LHCN-M2 (cell line): ENCODE results near the gene BLM. TPM values are rescaled to one million over a fixed set of nuclear protein-coding genes. Genes with fewer than 3 reads are reported as not detected.
A peak's percentile ranks its signal among the peaks of the same experiment; 100 is the strongest.

Source experiments
- DNase-seq: peaks from one replicate; pipeline ENCODE4 v3.0.0-alpha.2; 2012; ENCODE audit warnings: low read depth
- total RNA-seq: library from RNA; depleted of rRNA; stranded (reverse); fragments of >200 nt; gene quantifications from 2 replicates; pipeline ENCODE4 v1.2.3, GENCODE V29; 2014

The BLM gene
- total RNA-seq, 1 experiment from 2014 or later = 14.9 TPM

DNA sequence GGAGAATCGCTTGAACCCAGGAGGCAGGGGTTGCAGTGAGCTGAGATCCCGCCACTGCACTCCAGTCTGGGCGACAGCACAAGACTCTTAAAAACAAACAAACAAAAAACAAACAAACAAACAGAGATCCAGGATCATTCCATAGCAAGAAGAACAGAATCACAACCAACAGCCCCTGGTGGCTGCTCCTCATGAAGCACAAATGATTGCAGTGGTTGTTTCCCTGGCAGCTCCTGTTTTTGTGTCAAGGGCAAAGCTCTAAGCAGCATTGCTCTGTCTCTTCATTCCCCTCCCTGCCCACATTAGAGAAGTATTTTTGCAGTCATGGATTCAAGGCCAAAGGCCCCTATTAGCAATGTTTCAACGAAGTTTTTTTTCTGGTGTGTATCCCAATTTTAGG is 25.8 kb upstream of the BLM start:
- DNase-seq = no peak

DNA sequence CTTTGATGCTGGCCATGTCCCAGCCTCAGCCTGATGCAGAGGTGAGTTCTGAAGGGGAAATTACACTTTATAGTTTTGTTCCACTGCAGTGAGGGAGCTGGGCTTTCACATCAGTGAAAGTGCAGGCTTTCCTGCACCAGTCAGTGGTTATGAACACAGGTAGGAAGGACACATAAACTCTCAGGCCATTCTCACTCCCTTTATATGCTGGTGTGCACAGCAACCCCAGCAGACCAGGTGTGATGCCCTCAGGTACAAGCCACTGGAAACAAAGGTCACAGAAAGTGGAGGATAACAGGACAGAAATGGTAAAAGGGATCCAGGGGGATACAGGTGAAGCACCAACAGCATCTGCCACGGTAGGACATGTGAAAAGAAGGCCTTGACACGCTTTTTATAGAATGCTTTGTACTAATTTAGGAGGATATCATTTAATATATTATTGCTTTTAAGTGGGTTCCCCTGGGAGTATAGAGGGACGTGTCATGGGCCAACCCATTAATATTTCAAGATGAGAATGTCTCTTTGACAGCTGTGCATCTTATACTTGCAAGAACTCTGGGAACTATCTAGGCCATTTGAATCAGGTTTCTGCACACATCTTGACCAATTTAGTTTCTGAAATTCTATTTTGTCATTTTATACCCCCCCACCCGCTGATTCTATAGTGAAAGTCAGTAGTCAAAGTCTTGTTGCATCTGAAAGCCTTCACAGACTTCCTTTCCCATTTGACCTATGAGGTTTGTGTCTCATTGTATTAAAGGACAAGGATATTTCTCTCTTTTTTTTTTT is 25.0 kb upstream of the BLM start:
- DNase-seq = no peak

DNA sequence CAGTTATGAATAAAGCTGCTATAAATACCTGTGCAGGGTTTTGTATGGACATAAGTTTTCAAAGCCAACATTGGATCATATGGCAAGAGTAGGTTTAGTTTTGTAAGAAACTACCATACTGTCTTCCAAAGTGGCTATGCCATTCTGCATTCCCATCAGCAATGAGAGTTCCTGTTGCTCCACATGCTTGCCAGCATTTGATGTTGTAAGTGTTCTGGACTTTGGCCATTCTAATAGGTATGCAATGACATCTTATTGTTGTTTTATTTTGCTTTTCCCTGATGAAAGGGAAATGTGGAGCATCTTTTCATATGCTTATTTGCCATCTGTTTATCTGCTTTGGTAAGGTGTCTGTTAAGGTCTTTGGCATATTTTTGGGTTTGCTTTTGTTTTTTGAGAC is 22.2 kb upstream of the BLM start:
- DNase-seq = no peak

DNA sequence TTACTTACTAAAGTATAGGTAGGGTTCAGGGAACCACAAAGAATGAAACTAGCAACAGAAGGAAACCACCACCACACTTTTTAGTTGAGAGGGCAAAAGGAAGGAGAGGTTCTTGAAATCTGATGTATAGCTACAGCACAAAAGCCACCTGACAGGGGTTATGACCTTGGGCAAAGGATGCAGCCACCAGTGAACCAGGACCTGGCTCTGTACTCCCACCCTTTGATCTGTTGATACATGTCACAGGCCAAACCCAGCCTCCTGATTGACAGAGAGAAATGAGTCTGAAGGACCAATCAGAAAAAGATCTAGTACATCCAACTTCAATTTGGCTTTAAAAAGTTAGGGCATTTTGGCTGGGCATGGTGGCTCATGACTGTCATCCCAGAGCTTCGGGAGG is 20.0 kb upstream of the BLM start:
- DNase-seq = no peak

DNA sequence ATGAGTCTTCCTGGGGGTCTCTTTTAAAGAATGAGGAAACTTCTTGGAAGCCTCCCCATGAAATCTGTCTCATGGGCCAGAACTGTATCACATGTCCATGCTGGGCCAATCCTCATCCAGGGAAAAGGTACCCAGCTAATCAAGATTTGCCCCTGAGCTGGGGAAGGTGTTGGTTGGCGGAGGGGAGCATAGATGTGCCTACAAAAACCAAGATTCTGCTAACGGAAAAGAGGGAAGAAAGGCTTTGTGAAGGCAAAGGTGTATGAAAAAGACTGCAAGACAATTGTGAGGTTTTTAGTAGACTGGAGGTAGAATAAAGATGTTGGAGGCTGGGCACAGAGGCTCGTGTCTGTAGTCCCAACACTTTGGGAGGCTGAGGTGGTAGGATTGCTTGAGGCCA is 18.5 kb upstream of the BLM start:
- DNase-seq = no peak

DNA sequence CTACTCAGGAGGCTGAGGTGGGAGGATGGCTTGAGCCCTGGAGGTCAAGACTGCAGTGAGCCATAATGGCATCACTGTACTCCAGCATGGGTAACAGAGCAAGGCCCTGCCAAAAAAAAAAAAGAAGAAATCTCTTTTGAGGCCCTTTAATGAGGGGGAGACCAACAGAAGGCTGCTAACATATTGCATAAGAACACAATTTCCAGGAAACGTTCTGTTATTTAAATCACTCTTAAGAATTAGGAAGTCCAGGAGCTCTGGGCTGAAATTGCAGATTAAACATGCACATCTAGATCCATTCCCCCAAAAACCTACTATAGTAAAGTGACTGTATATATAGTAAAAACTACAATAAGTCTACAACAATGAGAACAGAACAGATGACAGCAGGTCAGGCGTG is 16.1 kb upstream of the BLM start:
- no peak for DNase-seq

DNA sequence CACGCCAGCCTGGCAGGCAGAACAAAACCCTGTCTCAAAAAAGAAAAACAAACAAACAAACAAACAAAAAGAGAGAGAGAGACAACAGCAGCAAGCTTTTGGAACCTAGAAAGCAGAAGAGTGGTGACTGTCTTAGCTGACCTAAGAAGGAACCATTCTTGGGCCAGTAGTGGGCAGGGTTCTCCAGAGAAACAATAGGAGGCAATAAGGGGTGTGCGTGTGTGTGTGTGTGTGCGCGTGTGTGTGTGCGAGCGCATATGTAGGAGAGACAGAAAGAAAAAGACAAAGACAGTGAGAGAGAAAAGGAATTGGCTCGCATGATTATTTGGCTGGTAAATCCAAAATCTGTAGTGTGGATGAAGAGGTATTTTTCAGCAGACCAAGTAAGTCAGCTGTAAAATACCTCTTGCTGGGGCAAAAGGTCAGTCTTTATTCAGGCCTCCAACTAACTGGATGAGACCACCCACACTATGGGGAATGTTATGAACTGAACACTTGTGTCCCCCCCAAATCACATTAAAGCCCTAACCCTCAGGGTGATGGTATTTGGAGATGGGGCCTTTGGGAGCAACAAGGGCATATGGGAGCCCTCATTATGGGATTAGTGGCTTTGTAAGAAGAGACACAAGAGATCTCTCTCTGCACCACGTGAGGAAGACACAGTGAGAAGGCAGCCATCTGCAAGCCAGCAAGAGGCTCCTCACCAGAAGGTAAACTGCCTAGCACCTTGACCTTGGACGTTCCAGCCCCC is 15.1 kb upstream of the BLM start:
- no peak for DNase-seq

DNA sequence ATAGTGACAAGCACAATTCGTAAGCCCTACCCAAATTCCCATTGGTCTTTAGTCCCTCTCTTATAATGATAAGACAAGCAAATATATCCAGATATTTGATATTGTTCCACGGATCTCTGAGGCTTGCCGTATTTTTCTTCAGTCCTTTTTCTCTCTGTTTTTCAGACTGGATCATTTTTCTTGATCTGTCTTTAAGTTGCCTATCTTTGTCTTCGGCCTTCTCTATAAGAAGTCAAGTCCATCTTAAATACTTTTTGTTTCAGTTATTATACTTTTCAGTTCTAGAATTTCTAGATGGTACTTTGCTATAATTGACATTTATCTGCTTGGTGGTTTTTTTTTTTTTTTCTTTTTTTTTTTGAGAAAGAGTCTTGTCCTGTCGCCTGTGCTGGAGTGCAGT is 13.7 kb upstream of the BLM start:
- DNase-seq = no peak

DNA sequence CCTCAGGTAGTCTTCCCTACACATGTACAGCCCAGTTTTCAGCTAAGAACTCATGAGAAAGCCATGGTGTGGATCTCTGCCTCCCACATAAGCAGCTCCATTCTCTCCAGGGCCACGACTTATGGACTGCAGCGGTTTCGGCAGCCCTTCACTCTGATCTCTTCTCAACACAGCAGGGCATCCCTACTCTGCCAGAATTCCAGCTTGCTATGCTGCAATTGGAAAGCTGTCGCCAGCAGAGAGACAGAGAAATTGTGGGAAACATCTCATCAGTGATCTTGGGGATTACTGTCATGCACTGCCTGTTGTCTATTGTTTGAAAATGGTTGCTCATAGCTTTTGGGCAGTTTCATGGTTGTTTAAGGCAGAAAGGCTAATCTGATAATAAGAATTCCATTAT is 11.9 kb upstream of the BLM start:
- DNase-seq = no peak

DNA sequence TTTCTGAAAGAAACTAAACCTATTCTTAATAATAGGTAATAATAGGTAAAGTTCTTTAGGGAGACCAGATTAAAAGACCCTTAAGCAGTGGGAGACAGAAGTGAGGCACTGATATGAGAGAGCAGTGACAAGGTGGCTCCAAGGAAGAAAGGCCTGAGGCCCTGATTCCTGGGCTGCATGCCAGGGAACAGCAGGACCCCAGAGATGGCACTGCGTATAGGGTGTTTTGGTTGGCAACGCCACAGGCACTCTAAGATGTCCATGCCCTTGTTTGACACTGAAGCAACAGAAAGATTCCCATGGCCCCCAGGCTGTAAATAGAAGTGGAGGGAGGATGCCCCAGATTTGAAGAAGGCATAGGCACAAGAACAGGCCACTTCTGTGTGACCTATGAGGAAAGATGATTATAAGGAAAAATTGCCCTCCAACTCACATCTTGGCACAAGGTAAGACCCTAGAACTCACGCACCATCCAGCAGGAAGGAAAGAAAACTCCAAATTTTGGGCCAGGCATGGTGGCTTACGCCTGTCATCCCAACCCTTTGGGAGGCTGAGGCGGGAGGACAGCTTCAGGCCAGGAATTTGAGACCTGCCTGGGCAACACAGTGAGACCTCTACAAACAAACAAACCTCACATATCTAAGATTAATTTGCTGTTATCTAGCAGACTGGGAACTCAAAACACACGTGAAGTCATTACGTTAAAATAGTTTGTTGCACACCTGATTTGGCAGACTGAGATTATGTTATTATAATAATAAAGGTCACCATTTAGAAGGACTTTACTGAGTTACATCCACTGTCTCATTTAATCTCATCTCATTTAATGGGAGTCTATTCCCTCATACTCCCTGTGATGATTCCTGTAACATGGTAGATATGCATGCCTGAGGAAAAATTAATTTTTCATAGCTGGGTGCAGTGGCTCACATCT is 10.5 kb upstream of the BLM start:
- no peak for DNase-seq

DNA sequence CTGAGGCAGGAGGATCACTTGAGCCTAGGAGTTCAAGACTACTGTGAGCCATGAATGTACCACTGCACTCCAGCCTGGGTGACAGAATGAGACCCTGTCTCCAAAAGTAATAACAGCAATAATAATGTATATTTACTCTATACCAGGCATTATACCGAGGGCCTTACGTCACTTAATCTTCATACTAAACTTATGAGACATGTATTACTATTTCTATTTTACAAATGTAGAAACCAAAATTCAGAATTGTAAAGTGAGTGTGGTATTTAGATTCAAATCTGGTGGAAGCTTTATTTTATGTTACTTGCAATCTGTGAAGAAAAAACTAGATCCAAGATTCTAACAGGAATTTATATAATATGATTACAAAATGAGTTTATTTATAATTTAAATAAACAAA is 9.7 kb upstream of the BLM start:
- no peak for DNase-seq

DNA sequence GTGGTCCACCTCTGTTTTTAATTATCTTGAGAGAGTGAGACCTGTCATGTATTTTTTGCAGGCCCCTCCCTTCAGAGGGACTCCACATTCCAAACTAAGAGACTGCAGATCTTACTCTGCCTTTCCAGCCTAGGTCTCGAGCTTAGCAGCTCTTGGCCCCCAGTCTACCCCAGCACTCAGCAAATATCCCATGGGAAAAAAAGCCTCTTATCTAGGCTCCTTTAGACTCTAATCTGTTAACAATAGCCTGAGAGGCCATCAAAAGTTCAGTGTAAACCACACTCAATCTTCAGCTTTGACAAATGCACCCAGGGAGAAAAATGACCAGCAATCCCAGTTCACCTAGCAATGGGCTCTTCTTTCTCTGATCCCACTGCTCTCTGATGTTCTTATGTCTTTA is 8.6 kb upstream of the BLM start:
- DNase-seq = no peak

DNA sequence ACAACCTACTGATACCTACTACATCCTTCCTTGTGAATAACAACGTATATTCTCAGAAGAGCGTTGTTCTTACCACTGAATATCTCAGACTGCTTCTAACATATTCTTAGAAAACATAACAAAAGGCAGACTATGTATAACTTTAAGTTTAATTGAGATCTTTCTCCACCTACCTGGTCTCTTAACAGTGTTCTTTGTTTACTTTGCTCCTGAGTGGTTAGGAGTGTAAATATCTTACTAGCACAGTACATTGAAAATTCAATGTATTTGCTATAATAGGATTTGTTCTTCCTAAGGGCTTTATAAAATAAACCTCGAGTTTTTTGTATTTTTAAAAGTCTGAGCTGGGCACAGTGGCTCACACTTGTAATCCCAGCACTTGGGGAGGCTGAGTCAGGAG is 7.9 kb upstream of the BLM start:
- no peak for DNase-seq

DNA sequence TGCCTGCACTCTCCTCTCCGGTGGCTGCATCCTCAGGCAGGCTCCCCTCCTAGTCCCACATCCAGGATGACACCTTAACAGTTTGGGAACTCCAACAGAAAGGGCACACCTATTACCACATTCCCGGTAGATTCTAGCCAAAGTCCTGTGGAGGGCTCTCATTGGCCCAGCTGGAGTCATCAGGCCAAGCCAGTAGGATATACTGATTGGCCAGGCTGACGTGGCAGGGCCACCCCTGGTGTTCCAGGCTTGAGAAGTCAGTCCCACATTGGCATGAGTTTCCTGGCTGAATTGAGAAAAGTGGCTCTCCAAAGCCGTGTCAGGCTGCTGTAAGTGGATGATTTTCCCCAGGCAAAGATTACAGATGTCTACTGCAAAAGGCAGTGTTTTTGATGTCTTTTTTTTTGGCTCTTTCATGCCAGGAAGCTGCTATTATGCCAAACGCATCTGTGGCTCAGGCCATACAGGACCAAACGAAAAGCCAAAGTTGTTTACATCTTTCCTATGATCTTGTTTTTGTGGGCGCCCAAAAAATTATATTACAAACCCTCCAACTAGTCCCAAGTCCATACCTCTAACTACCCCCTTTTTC is 6.6 kb upstream of the BLM start:
- DNase-seq = no peak

DNA sequence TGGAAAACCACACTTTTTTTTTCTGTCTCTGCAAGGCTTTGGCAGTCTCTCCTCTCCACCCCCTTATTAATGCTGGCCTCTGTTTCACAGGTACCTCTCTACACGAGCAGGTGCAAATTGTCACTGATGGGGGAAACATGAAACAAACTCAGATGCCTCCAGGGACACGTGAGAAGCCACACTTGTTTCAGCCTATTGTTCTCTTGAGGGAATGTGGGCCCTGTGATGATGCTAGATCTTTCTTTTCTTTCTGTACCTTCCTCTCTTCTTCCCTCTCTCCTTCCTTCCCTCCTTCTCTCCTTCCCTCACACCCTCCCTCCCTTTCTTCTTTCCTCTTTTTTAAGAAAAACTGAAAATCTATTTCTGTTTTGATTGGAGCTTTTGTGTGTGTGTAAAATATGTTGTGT is 5.7 kb upstream of the BLM start:
- no peak for DNase-seq

DNA sequence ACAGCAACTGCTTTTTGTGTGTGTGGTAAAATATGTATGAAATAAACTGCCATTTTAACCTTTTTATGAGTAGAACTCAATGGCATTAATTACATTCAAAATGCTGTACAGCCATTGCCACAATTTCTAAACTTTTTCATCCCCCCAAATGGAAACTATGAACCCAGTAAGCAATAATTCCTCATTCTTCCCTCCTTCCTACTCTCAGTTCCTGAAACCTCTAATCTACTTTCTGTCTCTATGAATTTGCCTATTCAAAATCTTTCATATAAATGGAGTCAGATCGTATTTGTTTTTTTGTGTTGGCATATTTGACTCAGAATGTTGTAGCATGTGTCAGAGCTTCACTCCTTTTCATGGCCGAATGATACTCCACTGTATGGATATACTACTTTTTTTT is 5.3 kb upstream of the BLM start:
- no peak for DNase-seq

DNA sequence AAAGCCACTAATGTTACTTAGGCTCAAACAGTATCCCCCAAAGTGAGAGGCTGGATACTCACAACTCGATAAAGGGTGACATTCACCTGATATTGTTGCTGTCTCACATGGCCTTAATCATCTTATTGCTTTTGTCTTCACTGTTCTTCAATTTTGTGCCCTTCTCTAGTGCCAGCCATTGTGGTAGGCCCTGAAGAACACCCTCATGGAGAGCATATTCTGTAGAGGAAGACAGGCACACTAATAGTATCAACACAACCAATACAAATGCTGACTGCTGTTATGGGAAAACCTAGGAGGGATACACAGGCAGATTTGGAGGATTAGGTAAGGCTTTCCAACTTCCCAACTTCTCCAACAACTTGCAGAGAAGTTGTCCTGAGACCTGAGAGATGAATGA is 4.1 kb upstream of the BLM start:
- no peak for DNase-seq

DNA sequence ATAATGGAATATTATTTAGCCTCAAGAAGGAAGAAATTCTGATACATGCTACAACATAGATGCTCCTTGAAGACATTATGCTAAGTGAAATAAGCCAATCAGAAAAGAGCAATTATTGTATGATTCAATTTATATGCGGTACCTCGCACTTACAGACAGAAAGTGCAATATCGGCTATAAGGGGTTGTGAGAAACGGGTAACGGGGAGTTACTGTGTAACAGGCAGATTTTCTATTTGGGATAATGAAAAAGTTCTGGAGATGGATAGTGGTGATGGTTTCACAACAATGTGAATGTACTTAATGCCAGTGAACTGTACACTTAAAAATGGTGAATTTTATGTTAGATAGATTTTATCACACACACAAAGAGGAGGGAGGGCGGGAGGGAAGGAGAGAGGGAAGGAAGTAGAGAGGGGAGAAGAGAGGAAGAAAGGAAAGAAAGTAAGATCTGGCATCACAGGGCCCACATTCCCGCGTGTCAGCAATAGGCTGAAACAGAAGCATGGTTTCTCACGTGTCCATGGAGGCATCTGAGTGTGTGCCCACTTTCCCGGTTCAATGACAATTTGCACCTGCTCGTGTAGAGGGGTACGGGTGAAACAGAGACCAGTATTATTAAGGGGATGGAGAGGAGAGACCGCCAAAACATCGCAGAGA is 700 bp upstream of the BLM start:
- peak; percentile 11 for DNase-seq

DNA sequence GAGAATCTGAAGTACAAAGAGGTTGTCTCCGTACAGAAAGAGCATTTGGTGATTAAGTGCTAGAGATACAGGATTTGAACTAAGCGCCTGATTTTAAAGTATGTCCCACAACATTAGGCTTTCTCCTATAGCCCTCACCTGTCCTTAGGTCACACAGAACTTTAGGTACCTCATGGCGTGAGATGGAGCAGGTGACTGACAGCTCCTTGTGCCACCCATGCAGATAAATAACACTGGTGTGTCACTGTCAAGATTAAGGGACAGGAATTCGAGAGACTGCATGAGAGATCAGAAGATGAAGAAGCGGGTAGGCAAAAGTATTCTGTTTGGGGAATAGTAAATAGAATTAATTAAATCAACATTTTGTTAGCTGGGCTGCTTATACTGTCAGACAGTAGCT is 1.1 kb downstream of the BLM start:
- DNase-seq = no peak

DNA sequence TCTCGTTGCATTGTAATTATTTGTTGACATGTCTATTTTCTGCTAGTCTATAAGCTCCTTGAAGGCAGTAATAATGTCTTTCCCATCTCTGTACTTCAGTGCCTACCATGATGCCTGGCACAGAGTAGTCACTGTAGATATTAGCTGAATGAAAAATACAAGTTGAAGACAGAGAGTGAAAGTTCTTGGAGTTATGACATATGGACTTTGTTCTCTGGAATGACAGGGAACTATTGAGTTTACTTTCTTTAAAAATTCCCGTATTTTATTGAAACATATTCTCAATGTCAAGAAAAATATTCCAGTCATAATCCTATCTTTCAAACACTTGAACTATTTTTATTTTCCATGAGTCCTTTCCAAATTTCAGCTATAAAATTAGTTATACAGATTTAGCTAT is 3.0 kb downstream of the BLM start:
- DNase-seq = no peak

DNA sequence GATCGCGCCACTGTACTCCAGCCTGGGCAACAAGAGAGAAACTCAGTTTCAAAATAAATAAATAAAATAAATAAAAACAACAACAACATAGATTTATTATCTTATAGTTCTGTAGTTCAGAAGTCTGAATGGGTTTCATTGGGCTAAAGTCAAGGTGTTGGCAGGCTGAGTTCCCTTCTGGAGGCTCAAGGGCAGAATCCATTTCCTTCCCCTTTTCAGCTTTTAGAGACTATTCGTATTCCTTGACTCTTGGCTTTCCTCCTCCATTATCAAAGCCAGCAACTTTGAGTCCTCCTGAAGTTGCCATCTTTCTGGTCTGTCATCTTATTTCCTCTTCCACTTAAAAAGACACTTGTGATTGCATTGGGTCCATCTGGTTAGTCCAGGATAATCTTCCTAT is 12.1 kb downstream of the BLM start:
- DNase-seq = no peak
